Measurements from ENCODE around the gene SLX4. TPM values are rescaled to one million over a fixed set of nuclear protein-coding genes. Genes with fewer than 3 reads are reported as not detected.

Gene SLX4
- total RNA-seq, 1 donor from 2014 or later, result 13.3 TPM

DNA sequence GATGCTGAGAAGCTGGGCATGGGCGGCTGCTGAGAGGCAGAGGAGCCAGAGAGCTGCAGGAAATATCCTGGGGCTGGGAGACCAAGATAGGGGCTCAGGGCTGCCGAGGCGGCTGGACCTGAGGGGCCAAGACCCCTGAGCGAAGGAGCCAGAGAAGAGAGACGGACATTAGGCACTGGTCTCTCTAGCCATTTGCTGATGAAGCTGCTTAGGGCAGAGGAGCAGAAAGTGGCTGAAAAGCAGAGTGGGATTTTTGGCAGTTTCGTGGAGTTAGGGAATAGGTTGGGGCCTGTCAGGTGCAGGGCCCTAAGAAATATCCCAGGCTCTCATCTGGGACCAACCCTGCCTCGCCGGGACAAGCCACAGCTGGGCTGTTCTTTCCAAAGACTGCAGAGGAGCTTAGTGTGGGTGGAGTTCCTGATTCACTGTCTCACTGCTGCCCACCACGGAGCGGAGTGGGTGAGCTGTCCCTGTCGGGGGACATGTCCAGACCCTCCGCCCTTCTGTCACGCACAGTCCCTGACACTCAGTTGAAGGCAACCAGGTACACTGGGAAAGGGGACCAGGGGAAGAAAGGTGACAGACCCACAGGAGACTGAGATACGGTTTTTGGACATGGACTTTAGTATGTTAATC, 31.8 kb upstream of the SLX4 start:
- H3K27ac Mint-ChIP-seq, result peak overlapping the region; percentile 83

DNA sequence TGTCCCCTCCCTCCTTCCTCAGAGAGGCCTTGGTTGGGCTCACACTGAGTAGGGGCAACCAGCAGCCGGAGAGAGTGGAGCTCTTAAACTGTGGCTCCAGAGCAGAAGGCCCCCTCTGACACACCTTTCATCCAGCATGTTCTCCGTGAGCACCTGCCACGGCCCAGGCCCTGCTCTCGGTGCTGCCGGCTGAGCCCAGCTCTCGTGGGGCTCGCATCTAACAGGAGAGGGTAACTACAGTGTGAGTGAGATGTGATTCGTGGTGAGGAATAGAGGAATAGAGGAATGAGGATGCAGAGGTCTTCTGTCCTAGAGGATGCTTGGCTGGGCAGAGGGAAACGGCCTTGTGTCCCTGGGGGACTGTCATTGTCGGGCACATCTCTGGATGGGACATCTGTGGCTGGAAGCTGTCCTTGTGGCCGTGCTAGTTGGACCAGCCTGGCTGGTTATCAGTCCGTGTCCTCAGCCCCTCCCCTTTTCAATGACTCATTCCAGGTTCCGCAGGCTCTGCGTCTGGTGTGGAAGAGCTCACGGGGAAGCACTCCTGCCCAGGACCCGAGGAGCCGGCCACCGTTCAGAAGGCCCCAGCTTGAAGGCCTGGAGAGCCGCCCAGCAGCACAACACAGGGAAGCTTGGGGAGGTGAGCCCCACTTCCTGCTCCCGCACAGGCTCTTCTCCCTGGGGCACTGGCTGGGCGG, 31.1 kb upstream of the SLX4 start:
- H3K27me3 Mint-ChIP-seq, result no peaks in the 10 kb centered on the region
- DNase-seq (ENCODE audit: extremely low spot score, unreplicated experiment), result peak; percentile 67
- no peaks in the 10 kb centered on the region for H3K9me3 Mint-ChIP-seq
- H3K4me3 Mint-ChIP-seq, result peak overlapping the region; percentile 67
- TF ChIP-seq, protein P1, sequence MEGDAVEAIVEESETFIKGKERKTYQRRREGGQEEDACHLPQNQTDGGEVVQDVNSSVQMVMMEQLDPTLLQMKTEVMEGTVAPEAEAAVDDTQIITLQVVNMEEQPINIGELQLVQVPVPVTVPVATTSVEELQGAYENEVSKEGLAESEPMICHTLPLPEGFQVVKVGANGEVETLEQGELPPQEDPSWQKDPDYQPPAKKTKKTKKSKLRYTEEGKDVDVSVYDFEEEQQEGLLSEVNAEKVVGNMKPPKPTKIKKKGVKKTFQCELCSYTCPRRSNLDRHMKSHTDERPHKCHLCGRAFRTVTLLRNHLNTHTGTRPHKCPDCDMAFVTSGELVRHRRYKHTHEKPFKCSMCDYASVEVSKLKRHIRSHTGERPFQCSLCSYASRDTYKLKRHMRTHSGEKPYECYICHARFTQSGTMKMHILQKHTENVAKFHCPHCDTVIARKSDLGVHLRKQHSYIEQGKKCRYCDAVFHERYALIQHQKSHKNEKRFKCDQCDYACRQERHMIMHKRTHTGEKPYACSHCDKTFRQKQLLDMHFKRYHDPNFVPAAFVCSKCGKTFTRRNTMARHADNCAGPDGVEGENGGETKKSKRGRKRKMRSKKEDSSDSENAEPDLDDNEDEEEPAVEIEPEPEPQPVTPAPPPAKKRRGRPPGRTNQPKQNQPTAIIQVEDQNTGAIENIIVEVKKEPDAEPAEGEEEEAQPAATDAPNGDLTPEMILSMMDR (conservative IDR thresholded peaks at IDR 0.05), result no peak
- peak overlapping the region; percentile 83 for H3K27ac Mint-ChIP-seq
- peaks cover 40% of the 10 kb centered on the region for H3K4me1 Mint-ChIP-seq (ENCODE audit: unreplicated experiment)
- peaks cover 12% of the 10 kb centered on the region for H3K36me3 Mint-ChIP-seq

More for the DNA sequence above, 31.8 kb upstream of the SLX4 start:
- peak overlapping the region; percentile 67 for H3K4me3 Mint-ChIP-seq
- TF ChIP-seq, protein P1 (conservative IDR thresholded peaks at IDR 0.05), result no peak
- H3K27me3 Mint-ChIP-seq, result no peaks in the 10 kb centered on the region
- H3K4me1 Mint-ChIP-seq (ENCODE audit: unreplicated experiment), result peaks cover 36% of the 10 kb centered on the region
- H3K36me3 Mint-ChIP-seq, result peaks cover 12% of the 10 kb centered on the region
- DNase-seq (ENCODE audit: extremely low spot score, unreplicated experiment), result peak; percentile 44
- H3K9me3 Mint-ChIP-seq, result no peaks in the 10 kb centered on the region

DNA sequence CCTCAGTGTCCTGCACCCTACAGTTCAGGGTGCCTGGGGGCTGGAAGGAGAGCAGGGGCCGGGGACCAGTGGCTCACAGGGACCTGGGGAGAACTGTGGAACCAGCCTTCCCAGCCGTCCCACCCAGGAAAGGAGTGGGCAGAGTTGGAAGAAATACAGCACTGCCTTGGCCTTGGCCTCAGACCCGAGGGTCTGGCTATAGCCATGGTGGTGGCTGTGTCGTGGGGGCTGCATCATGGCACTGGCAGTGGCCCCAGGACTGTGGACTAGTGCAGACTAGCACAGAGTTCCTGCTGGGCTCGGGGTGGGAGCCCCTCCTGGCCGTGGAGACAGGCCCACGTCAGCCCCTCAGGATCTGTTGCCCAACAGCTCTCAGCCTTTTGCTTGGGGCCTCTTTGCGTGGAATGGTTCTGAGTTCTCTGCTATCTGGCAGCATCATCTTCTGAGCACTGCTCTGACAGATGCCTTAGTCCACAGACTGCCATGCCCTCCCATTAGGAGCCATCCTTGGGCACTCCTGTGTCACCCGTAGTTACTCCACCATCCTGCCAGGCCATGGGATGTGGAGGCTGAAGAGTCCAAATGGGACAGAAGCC, 30.5 kb upstream of the SLX4 start:
- peak; percentile 56 for DNase-seq (ENCODE audit: extremely low spot score, unreplicated experiment)
- H3K4me3 Mint-ChIP-seq, result no peak overlapping the region
- no peaks in the 10 kb centered on the region for H3K27me3 Mint-ChIP-seq
- TF ChIP-seq, protein P1 (conservative IDR thresholded peaks at IDR 0.05), result no peak
- peaks cover 46% of the 10 kb centered on the region for H3K4me1 Mint-ChIP-seq (ENCODE audit: unreplicated experiment)
- H3K9me3 Mint-ChIP-seq, result no peaks in the 10 kb centered on the region
- H3K36me3 Mint-ChIP-seq, result peaks cover 12% of the 10 kb centered on the region
- H3K27ac Mint-ChIP-seq, result peak overlapping the region; percentile 83

DNA sequence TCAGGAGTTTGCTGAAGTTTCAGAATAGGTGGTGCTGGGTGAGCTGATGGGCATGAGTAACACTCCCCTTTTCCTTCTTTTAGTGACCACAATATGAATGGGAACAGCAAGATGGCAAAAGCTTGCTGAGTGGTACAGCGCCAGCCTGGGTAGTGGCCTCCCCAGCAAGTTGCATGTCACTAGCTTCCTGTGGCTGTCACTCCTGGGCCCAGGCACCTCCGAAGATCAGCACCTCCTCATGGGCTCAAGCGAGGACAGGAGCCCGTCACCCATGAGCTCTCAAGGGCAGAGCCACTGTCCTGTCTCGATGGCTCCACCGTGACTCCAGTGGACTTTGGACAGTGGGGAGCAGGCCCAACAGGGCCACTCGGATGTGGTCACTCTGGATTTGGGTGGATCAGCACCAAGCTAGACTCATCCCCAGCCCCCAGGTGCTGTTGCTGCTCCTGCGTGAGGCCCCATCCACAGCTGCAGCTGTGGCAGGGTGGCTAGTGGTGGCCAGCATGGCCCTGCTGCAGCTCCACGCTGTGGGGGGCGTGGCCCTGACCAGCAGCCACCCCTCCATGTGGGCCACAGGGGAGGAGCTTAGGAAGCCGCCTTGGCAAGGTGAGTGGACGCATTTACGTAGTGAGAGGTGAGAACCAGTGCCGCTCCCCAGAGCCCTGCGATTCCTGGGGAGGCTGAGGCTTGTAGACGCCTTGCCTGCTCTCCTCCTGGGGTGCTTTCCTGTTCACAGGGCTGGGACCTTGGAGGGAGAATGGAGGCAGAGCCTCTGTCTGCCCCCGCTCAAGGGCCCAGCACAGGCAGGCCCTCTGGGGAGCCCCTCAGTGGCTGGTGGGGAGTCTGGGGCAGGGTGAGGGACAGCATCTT, 29.5 kb upstream of the SLX4 start:
- H3K4me3 Mint-ChIP-seq, result peak overlapping the region; percentile 3
- H3K9me3 Mint-ChIP-seq, result no peaks in the 10 kb centered on the region
- H3K36me3 Mint-ChIP-seq, result peaks cover 7% of the 10 kb centered on the region
- TF ChIP-seq, protein P1 (conservative IDR thresholded peaks at IDR 0.05), result no peak
- peaks cover 38% of the 10 kb centered on the region for H3K4me1 Mint-ChIP-seq (ENCODE audit: unreplicated experiment)
- peak; percentile 60 for DNase-seq (ENCODE audit: extremely low spot score, unreplicated experiment)
- no peak overlapping the region for H3K27ac Mint-ChIP-seq
- no peaks in the 10 kb centered on the region for H3K27me3 Mint-ChIP-seq

DNA sequence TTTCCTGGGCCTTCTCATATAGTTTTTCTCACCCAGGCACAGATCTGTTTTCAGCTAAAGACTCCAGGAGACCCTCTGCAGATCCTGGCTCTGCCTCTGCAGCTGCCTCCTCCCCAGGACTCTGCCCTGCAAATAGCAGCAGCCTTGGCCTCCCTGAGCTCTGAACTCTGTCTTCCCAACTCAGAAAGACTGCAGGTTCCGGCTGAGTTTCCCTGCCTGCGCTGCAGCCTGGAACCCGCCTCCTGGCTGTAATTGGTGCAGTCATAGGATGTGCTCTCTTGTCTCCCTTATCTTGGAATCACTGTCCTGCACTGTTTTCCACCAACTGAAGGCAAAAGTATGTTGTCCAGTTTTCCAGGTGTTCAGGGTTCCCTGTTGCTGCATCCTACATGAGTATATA, 28.8 kb upstream of the SLX4 start:
- DNase-seq (ENCODE audit: extremely low spot score, unreplicated experiment), result peak; percentile 45
- TF ChIP-seq, protein P1 (conservative IDR thresholded peaks at IDR 0.05), result no peak
- Mint-ChIP-seq H3K27me3 (no peaks in the 10 kb centered on the region), H3K4me3 (peak overlapping the region; percentile 3), H3K9me3 (no peaks in the 10 kb centered on the region), H3K4me1 (ENCODE audit: unreplicated experiment) (peaks cover 31% of the 10 kb centered on the region), H3K27ac (no peak overlapping the region), H3K36me3 (peaks cover 7% of the 10 kb centered on the region)

All from type B pancreatic cell (in vitro differentiated cells).